A549 (cell line): Measurements from ENCODE around the gene HSPB9. TPM values are rescaled to one million over a fixed set of nuclear protein-coding genes. Genes with fewer than 3 reads are reported as not detected.

Experiments used
- ATAC-seq, 2 experiments: fragments of 200-7000 bp in 1 of 2; fragments of >200 bp in 1 of 2; cut with Nextera tagmentation in 1 of 2; cut with Tn5 transposase in 1 of 2; 3 replicates each; pipeline versions ENCODE4 v1.8.0 to v1.9.1; 2018 to 2020; ENCODE audit warnings: mild to moderate bottlenecking in 1 of 2, moderate library complexity in 1 of 2
- CTCF ChIA-PET: fragments of 300-600 bp; sonication (Branson Sonifier 250); formaldehyde crosslinking; extraction: SDS; loops from one replicate; lab custom pipeline; 2021; ENCODE audit warnings: antibody characterized with exemption, inconsistent platforms; lab: Yijun Ruan, JAX
- POLR2A ChIA-PET: fragments of 350-600 bp; formaldehyde crosslinking; extraction: SDS; loops from one replicate; lab custom pipeline; 2021; ENCODE audit warnings: antibody characterized with exemption, inconsistent platforms; lab: Yijun Ruan, JAX
- DNase-seq, 2 experiments: peaks; one replicate each; pipeline versions ENCODE4 v3.0.0 to v3.0.0-alpha.2; 2011 to 2016; ENCODE audit warnings: low read depth in 1 of 2, low spot score in 1 of 2
- FAIRE-seq: peaks from 2 replicates; lab custom pipeline; 2011; peaks lifted over from hg19 to GRCh38; lab: Jason Lieb, UNC
- H3K27ac ChIP-seq, 2 experiments: fragments of >200 bp; sonication (Bioruptor Twin); formaldehyde crosslinking; 3 replicates each; pipeline ENCODE4 v1.5.1; 2016 to 2017
- H3K4me1 ChIP-seq: fragments of >200 bp; sonication (Bioruptor Twin); formaldehyde crosslinking; 3 replicates; pipeline ENCODE4 v1.6.1; 2016
- H3K4me2 ChIP-seq: fragments of >200 bp; sonication (Bioruptor Twin); formaldehyde crosslinking; 3 replicates; pipeline ENCODE4 v1.6.1; 2016
- H3K4me3 ChIP-seq: fragments of >200 bp; sonication (Bioruptor Twin); formaldehyde crosslinking; 3 replicates; pipeline ENCODE4 v1.5.1; 2016
- H3K9me3 ChIP-seq: fragments of >200 bp; sonication (Bioruptor Twin); formaldehyde crosslinking; 3 replicates; pipeline ENCODE4 v1.6.1; 2016
- ATOH8 ChIP-seq: fragments of 250-450 bp; sonication (Bioruptor Pico); IDR thresholded peaks from 2 replicates; pipeline ENCODE4 v1.5.0; 2020; ENCODE audit warnings: low read depth, mild to moderate bottlenecking, moderate library complexity
- BCL3 ChIP-seq: fragments of >200 bp; sonication (Bioruptor Twin); formaldehyde crosslinking; IDR thresholded peaks from 3 replicates; pipeline ENCODE4 v1.6.1; 2016
- CBX2 ChIP-seq: fragments of 200-600 bp; sonication (generic); IDR thresholded peaks from 2 replicates; pipeline ENCODE4 v1.6.1; 2016; ENCODE audit warnings: low read depth, mild to moderate bottlenecking, borderline replicate concordance
- CBX8 ChIP-seq: fragments of 200-600 bp; sonication (generic); IDR thresholded peaks from 2 replicates; pipeline ENCODE4 v1.6.1; 2016
- CEBPB ChIP-seq, 2 experiments: fragments of >200 bp in 1 of 2; sonication (Bioruptor Twin) in 1 of 2; formaldehyde crosslinking in 1 of 2; IDR thresholded peaks; 2 replicates each; pipeline ENCODE4 v1.6.1; 2012 to 2016
- CHD2 ChIP-seq: fragments of 150-350 bp; IDR thresholded peaks from 2 replicates; pipeline ENCODE4 v1.6.1; 2014; ENCODE audit warnings: low read length; ENCODE audit not compliant: partially characterized antibody
- E2F6 ChIP-seq: IDR thresholded peaks from 2 replicates; pipeline ENCODE4 v1.6.1; 2012; ENCODE audit warnings: low read depth, borderline replicate concordance
- ELK1 ChIP-seq: fragments of 150-350 bp; IDR thresholded peaks from 2 replicates; pipeline ENCODE4 v1.6.1; 2014; ENCODE audit warnings: low read depth, mild to moderate bottlenecking, low read length
- EP300 ChIP-seq, 2 experiments: fragments of >200 bp; sonication (Bioruptor Twin); formaldehyde crosslinking; IDR thresholded peaks; 2 replicates in 1 of 2; 3 replicates in 1 of 2; pipeline ENCODE4 v1.6.1; 2016 to 2017
- ESRRA ChIP-seq: fragments of 150-350 bp; IDR thresholded peaks from 2 replicates; pipeline ENCODE4 v1.6.1; 2014; ENCODE audit warnings: mild to moderate bottlenecking, low read length, borderline replicate concordance
- FOSB ChIP-seq: fragments of 250-450 bp; sonication (Bioruptor Pico); IDR thresholded peaks from 2 replicates; pipeline ENCODE4 v1.5.0; 2020; ENCODE audit warnings: mild to moderate bottlenecking, moderate library complexity
- FOSL2 ChIP-seq, 2 experiments: fragments of 450-650 bp in 1 of 2; fragments of >200 bp in 1 of 2; sonication (Bioruptor Twin) in 1 of 2; formaldehyde crosslinking; IDR thresholded peaks; 2 replicates each; pipeline versions ENCODE4 v1.5.0 to v1.6.1; 2016 to 2020; ENCODE audit warnings: mild to moderate bottlenecking in 1 of 2, moderate library complexity in 1 of 2
- FOXS1 ChIP-seq: fragments of 250-450 bp; sonication (Bioruptor Pico); IDR thresholded peaks from 2 replicates; pipeline ENCODE4 v1.5.0; 2020; ENCODE audit warnings: mild to moderate bottlenecking, moderate library complexity
- HDAC2 ChIP-seq: fragments of 200-600 bp; sonication (generic); IDR thresholded peaks from 2 replicates; pipeline ENCODE4 v1.6.1; 2016
- HMGXB4 ChIP-seq: fragments of 250-450 bp; sonication (Bioruptor Pico); IDR thresholded peaks from 2 replicates; pipeline ENCODE4 v1.5.0; 2021; ENCODE audit warnings: mild to moderate bottlenecking, moderate library complexity, borderline replicate concordance
- KDM1A ChIP-seq: fragments of 200-600 bp; sonication (generic); IDR thresholded peaks from 2 replicates; pipeline ENCODE4 v1.6.1; 2016; ENCODE audit warnings: low read depth, mild to moderate bottlenecking
- MAZ ChIP-seq: fragments of 150-350 bp; IDR thresholded peaks from 2 replicates; pipeline ENCODE4 v1.6.1; 2014; ENCODE audit warnings: antibody characterized with exemption, low read depth, low read length, borderline replicate concordance
- MYC ChIP-seq: IDR thresholded peaks from 2 replicates; pipeline ENCODE4 v1.6.1; 2012; ENCODE audit warnings: mild to moderate bottlenecking, inconsistent platforms, low read length, improper control_type of control experiment, borderline replicate concordance
- NPAS2 ChIP-seq: fragments of 250-450 bp; sonication (Bioruptor Pico); IDR thresholded peaks from 2 replicates; pipeline ENCODE4 v1.8.0; 2022; ENCODE audit warnings: mild to moderate bottlenecking, moderate library complexity, borderline replicate concordance
- PHF8 ChIP-seq: fragments of 200-600 bp; sonication (generic); IDR thresholded peaks from 2 replicates; pipeline ENCODE4 v1.6.1; 2016; ENCODE audit warnings: low read depth, mild to moderate bottlenecking, antibody characterized with exemption, moderate library complexity, borderline replicate concordance
- POLR2A ChIP-seq: IDR thresholded peaks from 2 replicates; pipeline ENCODE4 v1.6.1; 2012; ENCODE audit warnings: mild to moderate bottlenecking, low read length
- POLR2AphosphoS2 ChIP-seq: conservative IDR thresholded peaks from 2 replicates; pipeline ENCODE4 v1.6.1; 2012; ENCODE audit warnings: low read length, improper control_type of control experiment, inconsistent platforms
- RARB ChIP-seq: fragments of 250-450 bp; sonication (Bioruptor Pico); IDR thresholded peaks from 2 replicates; pipeline ENCODE4 v1.8.0; 2021; ENCODE audit warnings: mild to moderate bottlenecking, moderate library complexity
- ZSCAN20 ChIP-seq: fragments of 250-450 bp; sonication (Bioruptor Pico); IDR thresholded peaks from 2 replicates; pipeline ENCODE4 v1.8.0; 2022; ENCODE audit warnings: mild to moderate bottlenecking, moderate library complexity
- WGBS: methylation state at CpG from one replicate; pipeline ENCODE4 v1.1.6; 2017; ENCODE audit errors: missing lambda C conversion rate; 5-methylcytosine and 5-hydroxymethylcytosine counted together
- polyA plus RNA-seq, 4 experiments: library from polyadenylated mRNA; depleted of rRNA in 3 of 4; stranded (reverse); fragments of >200 nt; fragmentation: RNase III in 1 of 4; extraction: RNeasy Plus Mini Kit Qiagen cat#74134 plus additional on column Dnase treatment in 1 of 4; gene quantifications; 2 replicates in 3 of 4; 3 replicates in 1 of 4; pipeline ENCODE4 v1.2.3, GENCODE V29; 2011 to 2017
- TF ChIP-seq, protein P1 (sequence below): IDR thresholded peaks from 2 replicates; pipeline ENCODE4 v1.6.1; 2012

The HSPB9 gene
- polyA plus RNA-seq, 2 of the 4 experiments (the other 2 are of a cell fraction): 0.04 TPM; not detected in 1

DNA sequence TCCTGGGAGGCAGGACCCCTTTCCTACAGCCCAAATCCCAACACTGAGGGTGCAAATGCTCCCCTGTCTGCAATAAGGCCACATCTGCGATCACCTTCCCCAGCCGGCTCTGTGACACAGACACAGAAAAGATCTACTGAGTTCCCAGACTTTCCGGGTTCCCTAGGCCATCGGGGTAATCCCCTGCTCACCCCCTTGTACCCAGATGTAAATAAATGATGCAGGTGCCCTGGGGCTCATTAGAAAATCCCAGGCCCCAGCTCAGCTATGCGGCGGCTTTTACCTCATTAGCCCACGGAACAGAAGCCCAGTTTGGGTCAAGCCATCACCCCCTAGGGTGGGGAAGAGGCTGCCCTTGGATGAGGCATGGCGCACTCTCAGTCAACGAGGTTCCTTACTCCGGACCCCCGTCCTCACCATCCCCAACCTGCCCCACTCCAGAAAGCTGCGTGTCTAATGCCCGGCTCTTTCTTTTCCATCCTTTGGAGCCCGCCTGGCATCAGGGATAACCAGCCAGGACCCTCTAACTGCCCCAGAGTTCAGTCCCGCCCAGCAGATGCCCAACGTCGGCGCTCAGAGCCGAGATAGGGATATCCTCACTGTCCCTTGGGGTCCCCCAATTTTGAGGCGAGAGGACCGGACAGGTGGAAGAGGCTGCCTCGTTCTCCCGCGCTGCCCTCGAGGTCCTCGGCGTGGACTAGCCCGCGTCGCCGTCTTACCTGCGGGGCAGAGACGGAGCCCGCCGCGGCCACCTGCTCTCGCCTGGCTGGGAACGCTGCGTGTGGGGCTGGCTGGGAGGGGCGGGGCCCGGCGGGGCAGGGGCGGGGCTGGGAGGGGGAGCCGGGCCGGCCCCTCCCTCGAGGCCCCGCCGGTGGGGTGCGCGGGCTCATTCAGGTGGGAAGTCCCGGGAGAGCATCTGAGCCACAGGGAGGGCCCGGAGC is 24.6 kb upstream of the HSPB9 start, which contains the start of gene ZNF385C:
Gene ZNF385C, minus strand, starts transcription at position 783 of the 941 bp plus-strand sequence. CDS start 35,417 bp downstream, outside the sequence.
- TF ChIP-seq ZSCAN20 (CRISPR knock-in tag) (no peak), CEBPB (IDR thresholded peaks at IDR 0.05) (no peak), MYC (no peak), CHD2 (no peak), ATOH8 (CRISPR knock-in tag) (no peak), EP300 (IDR thresholded peaks at IDR 0.05) (no peak), CBX2 (no peak)
- TF ChIP-seq, protein P1, sequence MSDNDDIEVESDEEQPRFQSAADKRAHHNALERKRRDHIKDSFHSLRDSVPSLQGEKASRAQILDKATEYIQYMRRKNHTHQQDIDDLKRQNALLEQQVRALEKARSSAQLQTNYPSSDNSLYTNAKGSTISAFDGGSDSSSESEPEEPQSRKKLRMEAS: no peak
- DNase-seq (no peak), ATAC-seq (no peak), FAIRE-seq (no peak)
- H3K4me2 ChIP-seq: no peak within 1 kb of the TSS
- POLR2A ChIA-PET: interaction anchor here (0.6 kb wide), 1 partner anchor 1017 kb away, joined by 4 read pairs; no protein-coding TSS in a partner anchor
- WGBS: 77% methylated on average over 37 of the region's 52 CpGs
- CTCF ChIA-PET: interaction anchor here (0.8 to 39.5 kb wide), 8 partner anchors 10 to 135 kb away, joined by 3 to 658 read pairs (median 6); partner anchors contain the start of genes DHX58, DNAJC7, KAT2A and NKIRAS2
- no peak within 1 kb of the TSS for H3K4me3 ChIP-seq
- no peak within 1 kb of the TSS for H3K27ac ChIP-seq
- H3K9me3 ChIP-seq: no peaks in the 10 kb centered on the region
- no peaks in the 10 kb centered on the region for H3K4me1 ChIP-seq

GRCh38 chr17:42098730-42099399 is 23.7 kb upstream of the HSPB9 start:
- ATAC-seq: no peak
- Histone ChIP-seq H3K27ac (no peak overlapping the region), H3K9me3 (no peaks in the 10 kb centered on the region), H3K4me1 (no peaks in the 10 kb centered on the region), H3K4me3 (no peak overlapping the region), H3K4me2 (no peak overlapping the region)
- POLR2A ChIA-PET: no interaction called here
- TF ChIP-seq ATOH8 (CRISPR knock-in tag) (no peak), FOSB (CRISPR knock-in tag) (no peak), RARB (CRISPR knock-in tag) (no peak), FOXS1 (CRISPR knock-in tag) (no peak), POLR2A (no peak), KDM1A (no peak), BCL3 (no peak), E2F6 (no peak), FOSL2 (IDR thresholded peaks at IDR 0.05) (no peak), FOSL2 (CRISPR knock-in tag; IDR thresholded peaks at IDR 0.05) (no peak), HMGXB4 (no peak), CBX8 (no peak), NPAS2 (CRISPR knock-in tag) (no peak), CBX2 (no peak), POLR2AphosphoS2 (no peak), PHF8 (no peak), MAZ (no peak), ESRRA (no peak), ELK1 (no peak), HDAC2 (no peak)
- CTCF ChIA-PET: interaction anchor here (1.6 to 39.5 kb wide), 4 partner anchors 15 to 75 kb away, joined by 7 to 658 read pairs (median 348); partner anchors contain the start of genes DHX58, DNAJC7, KAT2A and NKIRAS2
- no peak for DNase-seq
- FAIRE-seq: no peak
- 72% methylated on average over 10 of the region's 14 CpGs for WGBS
